ENCODE data around the gene KRT17.

KRT17 gene

DNA sequence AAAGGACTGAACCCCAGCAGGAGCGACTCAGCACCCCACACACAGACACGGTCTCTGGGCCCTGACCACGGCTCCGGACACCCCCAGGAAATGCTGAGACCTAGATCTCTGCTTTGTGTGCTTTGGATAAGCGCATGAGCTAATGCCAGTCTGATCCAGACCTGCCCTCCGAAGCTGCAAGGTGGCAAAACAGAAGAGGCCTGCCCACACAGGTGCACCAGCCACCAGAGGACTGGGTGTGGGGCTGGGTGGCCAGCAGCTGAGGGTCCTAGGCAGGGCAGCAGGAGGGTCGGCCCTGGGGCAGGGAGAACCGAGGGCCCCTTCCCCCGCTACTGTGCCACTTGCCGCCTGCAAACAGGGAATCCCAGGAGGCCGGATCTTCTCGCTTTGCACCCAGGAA is 33.6 kb upstream of the KRT17 start:
- TF ChIP-seq, protein P1, sequence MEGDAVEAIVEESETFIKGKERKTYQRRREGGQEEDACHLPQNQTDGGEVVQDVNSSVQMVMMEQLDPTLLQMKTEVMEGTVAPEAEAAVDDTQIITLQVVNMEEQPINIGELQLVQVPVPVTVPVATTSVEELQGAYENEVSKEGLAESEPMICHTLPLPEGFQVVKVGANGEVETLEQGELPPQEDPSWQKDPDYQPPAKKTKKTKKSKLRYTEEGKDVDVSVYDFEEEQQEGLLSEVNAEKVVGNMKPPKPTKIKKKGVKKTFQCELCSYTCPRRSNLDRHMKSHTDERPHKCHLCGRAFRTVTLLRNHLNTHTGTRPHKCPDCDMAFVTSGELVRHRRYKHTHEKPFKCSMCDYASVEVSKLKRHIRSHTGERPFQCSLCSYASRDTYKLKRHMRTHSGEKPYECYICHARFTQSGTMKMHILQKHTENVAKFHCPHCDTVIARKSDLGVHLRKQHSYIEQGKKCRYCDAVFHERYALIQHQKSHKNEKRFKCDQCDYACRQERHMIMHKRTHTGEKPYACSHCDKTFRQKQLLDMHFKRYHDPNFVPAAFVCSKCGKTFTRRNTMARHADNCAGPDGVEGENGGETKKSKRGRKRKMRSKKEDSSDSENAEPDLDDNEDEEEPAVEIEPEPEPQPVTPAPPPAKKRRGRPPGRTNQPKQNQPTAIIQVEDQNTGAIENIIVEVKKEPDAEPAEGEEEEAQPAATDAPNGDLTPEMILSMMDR (IDR thresholded peaks at IDR 0.05; ENCODE audit: insufficient read depth, missing control alignments): no peak
- DNase-seq (ENCODE audit: insufficient read length, low spot score) (no peak), FAIRE-seq (no peak)

DNA sequence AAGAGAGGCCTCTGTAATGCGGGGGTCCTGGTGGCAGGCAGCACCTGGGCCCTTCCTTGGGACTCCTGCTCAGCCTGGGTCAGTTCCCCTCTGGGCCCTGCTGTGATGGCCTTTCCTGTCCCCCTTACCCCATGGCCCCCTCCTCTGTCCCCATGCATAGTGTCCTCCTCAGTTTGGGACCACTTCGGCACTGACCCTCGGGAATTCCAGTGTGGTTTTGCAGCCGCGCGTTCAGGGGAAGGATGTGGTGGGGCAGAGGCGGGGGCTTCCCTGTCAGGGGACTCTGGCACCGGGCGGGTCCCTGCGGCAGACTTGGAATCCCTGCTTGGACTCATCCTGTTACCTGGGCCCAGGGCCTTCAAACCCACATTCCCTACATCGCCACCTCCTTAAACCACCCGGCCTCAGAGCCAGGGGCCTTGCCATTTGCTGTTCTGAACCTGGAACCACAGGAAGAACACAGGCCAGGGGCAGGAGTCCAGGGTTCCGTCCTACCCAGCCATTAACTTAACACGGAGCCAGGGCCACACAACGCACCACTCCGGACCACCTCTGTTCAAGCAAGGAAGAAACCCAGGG is 32.9 kb upstream of the KRT17 start:
- TF ChIP-seq, protein P1 (IDR thresholded peaks at IDR 0.05; ENCODE audit: insufficient read depth, missing control alignments): no peak
- no peak for FAIRE-seq
- no peak for DNase-seq (ENCODE audit: insufficient read length, low spot score)

DNA sequence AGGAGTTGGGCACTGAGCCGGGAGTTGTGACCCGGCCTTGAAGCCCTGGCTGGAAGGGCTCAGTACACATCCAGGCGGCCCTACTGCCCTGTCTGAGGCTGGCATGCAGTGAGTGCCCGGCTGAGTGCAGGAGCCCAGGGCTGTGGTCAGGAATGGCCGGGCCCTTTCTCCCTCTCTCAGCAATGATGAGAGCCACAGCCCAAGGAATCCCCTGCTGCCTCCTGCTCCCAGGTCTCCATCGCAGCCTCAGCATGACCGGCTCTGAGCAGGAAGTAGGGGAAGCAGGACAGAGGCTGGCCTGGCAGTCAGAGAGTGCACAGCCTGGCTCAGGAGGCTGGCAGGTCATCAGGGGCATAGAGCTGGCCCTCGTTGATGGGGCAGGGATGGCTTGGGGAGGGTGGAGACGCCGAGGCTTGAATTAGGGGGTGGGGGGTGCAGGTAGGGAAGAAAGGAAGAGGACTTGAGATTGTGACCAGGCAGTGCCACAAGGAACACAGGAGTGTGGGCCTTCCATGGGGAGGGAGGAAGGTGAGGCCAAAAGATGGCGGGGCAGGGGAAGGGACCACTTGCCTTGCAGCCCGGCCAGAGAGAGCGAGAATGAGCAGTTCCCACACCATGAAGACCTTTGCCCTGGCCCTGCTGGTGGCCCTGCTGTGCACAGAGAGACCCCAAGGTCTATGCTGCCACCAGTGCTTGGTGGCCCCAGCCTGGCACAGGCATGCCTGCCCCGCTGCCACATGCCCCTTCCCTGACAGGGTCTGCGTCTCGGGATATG is 32.1 kb upstream of the KRT17 start:
- DNase-seq (ENCODE audit: insufficient read length, low spot score) (no peak), FAIRE-seq (no peak)
- TF ChIP-seq, protein P1 (IDR thresholded peaks at IDR 0.05; ENCODE audit: insufficient read depth, missing control alignments): no peak

DNA sequence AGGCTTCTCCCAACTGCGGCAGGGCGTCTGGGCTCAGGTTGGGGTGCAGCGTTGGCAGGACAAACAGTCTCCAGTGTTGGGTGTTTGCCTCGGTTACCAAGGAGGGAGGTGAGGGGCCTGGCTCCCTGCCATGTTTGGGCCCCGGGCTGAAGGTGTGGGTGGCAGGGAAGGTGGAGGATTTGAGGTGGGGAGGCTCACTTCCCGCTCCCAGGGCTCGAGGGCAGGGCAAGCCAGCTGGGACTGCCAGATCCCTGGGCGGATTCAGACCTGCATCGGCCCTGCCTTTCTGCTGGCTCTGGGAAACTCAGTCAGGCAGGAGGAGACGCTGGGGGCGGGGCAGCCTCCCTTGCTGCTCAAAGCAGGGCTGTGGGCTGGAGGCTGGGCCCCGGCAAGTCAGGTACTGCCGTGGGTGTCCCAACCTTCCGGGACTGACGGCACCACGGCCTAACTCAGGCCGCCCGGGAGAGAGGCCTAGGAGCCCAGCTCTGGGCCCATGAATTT is 31.3 kb upstream of the KRT17 start:
- TF ChIP-seq, protein P1 (IDR thresholded peaks at IDR 0.05; ENCODE audit: insufficient read depth, missing control alignments): no peak
- FAIRE-seq (no peak), DNase-seq (ENCODE audit: insufficient read length, low spot score) (no peak)

DNA sequence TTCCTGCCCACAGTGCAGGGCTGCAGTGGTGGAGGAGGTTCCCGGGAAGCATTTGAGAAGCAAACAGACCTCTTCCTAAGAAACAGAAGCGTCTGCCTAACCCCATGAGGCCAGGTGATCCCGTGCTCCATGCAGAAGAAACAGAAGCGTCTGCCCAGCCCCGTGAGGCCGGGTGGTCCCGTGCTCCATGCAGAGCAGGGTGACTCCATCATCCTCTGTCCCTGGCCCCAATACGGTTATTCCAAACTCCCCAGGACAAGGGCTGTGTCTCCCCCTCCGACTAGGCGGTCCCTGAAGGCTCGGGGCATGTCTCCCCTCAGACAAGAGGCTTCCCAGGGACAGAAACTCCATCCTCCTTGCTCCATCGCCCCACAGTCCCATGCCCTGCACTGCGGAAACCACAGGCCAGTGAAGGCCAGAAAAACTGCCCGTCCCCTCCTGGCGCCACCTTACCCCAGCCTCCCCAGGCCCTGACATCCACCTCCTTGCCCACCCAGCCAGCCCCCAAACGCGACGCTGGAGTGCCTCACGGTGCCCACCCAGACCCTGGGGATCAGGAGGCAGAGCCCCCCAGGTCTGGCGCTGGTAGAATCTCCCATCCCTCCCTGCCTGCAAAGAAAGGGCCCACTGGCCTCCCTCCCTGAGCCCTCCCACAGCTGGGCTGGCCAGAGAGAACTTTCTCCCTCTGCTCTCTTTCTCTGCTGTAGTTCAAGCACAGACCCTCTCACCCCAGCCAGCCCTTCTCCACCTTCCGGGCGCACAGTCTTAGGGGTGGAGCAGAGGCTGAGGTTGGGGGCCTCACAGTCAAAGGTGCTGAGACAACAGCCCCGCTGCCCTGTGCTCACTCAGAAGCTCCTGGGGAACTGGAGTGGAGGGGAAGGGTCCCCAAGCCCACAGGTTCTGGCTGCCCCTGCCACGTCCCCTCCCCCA is 30.6 kb upstream of the KRT17 start:
- no peak for FAIRE-seq
- TF ChIP-seq, protein P1 (IDR thresholded peaks at IDR 0.05; ENCODE audit: insufficient read depth, missing control alignments): no peak

DNA sequence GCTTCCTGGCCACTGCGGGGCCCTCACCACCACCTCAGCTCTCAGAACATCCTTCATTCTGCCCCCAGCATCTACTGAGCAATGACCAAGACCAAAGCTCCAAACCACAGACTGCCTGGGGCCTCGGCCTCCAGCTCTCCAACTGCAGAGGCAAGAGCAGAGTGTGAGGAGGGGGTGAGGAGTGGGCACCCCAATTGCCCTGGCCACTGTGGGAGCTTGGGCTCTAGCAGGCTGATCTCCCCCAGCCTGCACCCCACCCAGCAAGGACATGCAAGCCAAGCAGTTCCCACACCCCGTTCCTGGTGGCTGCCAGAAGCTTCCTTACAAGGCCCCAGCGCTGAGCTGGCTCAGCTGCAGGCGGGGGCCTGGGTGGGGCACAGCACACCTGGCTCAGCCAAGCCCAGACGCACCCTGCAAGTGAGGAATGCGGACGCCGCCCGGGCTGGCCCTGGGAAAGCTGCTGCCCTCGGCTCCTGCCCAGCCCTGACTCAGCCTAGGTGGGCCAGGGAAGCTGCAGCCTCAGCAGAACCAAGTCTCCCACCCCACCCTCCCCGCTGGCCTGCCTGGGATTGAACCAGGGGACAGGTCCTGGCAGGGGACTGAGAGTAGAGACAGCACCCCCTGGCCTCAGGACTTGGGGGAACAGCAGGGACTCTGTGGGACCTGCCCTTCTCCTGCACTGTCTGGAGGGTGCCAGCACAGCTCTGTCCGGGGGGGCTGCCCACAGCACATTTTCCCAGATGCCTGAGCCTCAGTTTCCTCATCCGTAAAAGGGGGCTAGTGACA is 29.7 kb upstream of the KRT17 start:
- TF ChIP-seq, protein P1 (IDR thresholded peaks at IDR 0.05; ENCODE audit: insufficient read depth, missing control alignments): no peak
- peak; percentile 8 for DNase-seq (ENCODE audit: insufficient read length, low spot score)
- no peak for FAIRE-seq

More for the DNA sequence above, 30.6 kb upstream of the KRT17 start:
- DNase-seq (ENCODE audit: insufficient read length, low spot score): peak; percentile 9
